ENCODE data around the gene BMP4. TPM values are rescaled to one million over a fixed set of nuclear protein-coding genes. Genes with fewer than 3 reads are reported as not detected.

Gene BMP4
- total and polyA plus RNA-seq, 2 donors (not counting 3 experiments of a cell fraction or from before 2014, with no cell fraction given): 238 to 311 TPM

GRCh38 chr14:53949201-53949600, 7.4 kb downstream of the BMP4 start:
- intact Hi-C loops (cut with micrococcal nuclease): no loop called here
- peak; percentile 59 for TF ChIP-seq POLR2A (IDR thresholded peaks at IDR 0.05; ENCODE audit: low read depth, low read length)
- TF ChIP-seq, protein P1, sequence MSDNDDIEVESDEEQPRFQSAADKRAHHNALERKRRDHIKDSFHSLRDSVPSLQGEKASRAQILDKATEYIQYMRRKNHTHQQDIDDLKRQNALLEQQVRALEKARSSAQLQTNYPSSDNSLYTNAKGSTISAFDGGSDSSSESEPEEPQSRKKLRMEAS (IDR thresholded peaks at IDR 0.05; ENCODE audit: insufficient read depth, insufficient read length): no peak
- Histone ChIP-seq H3K27ac (ENCODE audit: insufficient read depth, low read depth, low read length) (no peak overlapping the region), H3K79me2 (ENCODE audit: control insufficient read depth, insufficient read depth, low read length) (peaks cover 47% of the 10 kb centered on the region), H2AFZ (ENCODE audit: low read depth, low read length) (no peak overlapping the region), H3K36me3 (ENCODE audit: control insufficient read depth in 2 of 2, extremely low read depth in 1 of 2, insufficient read depth in 2 of 2, low read length in 2 of 2) (peaks cover 29 to 39% of the 10 kb centered on the region in 2 experiments), H3K27me3 (ENCODE audit: control insufficient read depth in 2 of 2, insufficient read depth in 2 of 2, low read length in 2 of 2) (no peaks in the 10 kb centered on the region), H3K9me3 (replicated peaks; ENCODE audit: control insufficient read depth, insufficient read depth, low read length) (no peaks in the 10 kb centered on the region), H3K4me1 (ENCODE audit: control insufficient read depth, extremely low read depth, insufficient read depth, low read length) (peaks cover 41% of the 10 kb centered on the region), H4K20me1 (replicated peaks; ENCODE audit: control insufficient read depth, extremely low read depth, insufficient read depth, low read length) (peaks cover 3% of the 10 kb centered on the region), H3K9me1 (replicated peaks; ENCODE audit: control insufficient read depth, extremely low read depth, insufficient read depth, low read length) (no peaks in the 10 kb centered on the region), H3K9ac (replicated peaks; ENCODE audit: extremely low read depth, insufficient read depth, low read length) (peak overlapping the region; percentile 31), H3K4me3 (replicated peaks in 1 of 3; ENCODE audit: insufficient read depth in 1 of 3, low read depth in 1 of 3, low read length in 3 of 3) (peak overlapping the region in 2 of 3 experiments; percentile 86 to 99), H3K4me2 (ENCODE audit: insufficient read depth, low read length) (peak overlapping the region; percentile 95)
- no peak for DNase-seq (ENCODE audit: low read depth, low spot score)
- ChIA-PET CTCF (no interaction called here), POLR2A (no interaction called here)
- BruUV-seq (replicated peaks): no TSS peak
- no peak for FAIRE-seq
- dilution Hi-C loops (cut with MboI; ENCODE audit: extremely low pct_ligation_motif_present, low sequenced_read_pairs): no loop called here

GRCh38 chr14:53948205-53948884, 8.3 kb downstream of the BMP4 start:
- no TSS peak for BruUV-seq (replicated peaks)
- POLR2A ChIA-PET: interaction anchor here (1.2 kb wide), 1 partner anchor 54 kb away, joined by 3 read pairs; no protein-coding TSS in a partner anchor

More at GRCh38 chr14:53948205-53948884, 8.3 kb downstream of the BMP4 start:
- no peaks in the 10 kb centered on the region for H3K9me1 ChIP-seq (replicated peaks; ENCODE audit: control insufficient read depth, extremely low read depth, insufficient read depth, low read length)
- CTCF ChIA-PET: interaction anchor here (1.0 to 1.6 kb wide), 5 partner anchors 10 to 408 kb away, joined by 3 to 6 read pairs (median 3); no protein-coding TSS in a partner anchor
- dilution Hi-C loops (cut with MboI; ENCODE audit: extremely low pct_ligation_motif_present, low sequenced_read_pairs): no loop called here
- no peak overlapping the region for H3K9ac ChIP-seq (replicated peaks; ENCODE audit: extremely low read depth, insufficient read depth, low read length)
- no peaks in the 10 kb centered on the region for H3K9me3 ChIP-seq (replicated peaks; ENCODE audit: control insufficient read depth, insufficient read depth, low read length)
- DNase-seq (ENCODE audit: low read depth, low spot score) (peak; percentile 43), FAIRE-seq (no peak)
- peaks cover 3% of the 10 kb centered on the region for H4K20me1 ChIP-seq (replicated peaks; ENCODE audit: control insufficient read depth, extremely low read depth, insufficient read depth, low read length)
- peak overlapping the region in 2 of 3 experiments; percentile 86 to 99 for H3K4me3 ChIP-seq (replicated peaks in 1 of 3; ENCODE audit: insufficient read depth in 1 of 3, low read depth in 1 of 3, low read length in 3 of 3)
- peak overlapping the region; percentile 95 for H3K4me2 ChIP-seq (ENCODE audit: insufficient read depth, low read length)
- intact Hi-C loops (cut with micrococcal nuclease): no loop called here
- H3K27me3 ChIP-seq (ENCODE audit: control insufficient read depth in 2 of 2, insufficient read depth in 2 of 2, low read length in 2 of 2): no peaks in the 10 kb centered on the region
- TF ChIP-seq CTCF (IDR thresholded peaks at IDR 0.05; ENCODE audit: extremely low read depth in 1 of 2, insufficient read depth in 1 of 2, low read depth in 1 of 2, low read length in 2 of 2) (no peak), POLR2A (IDR thresholded peaks at IDR 0.05; ENCODE audit: low read depth, low read length) (peak; percentile 70)
- H3K27ac ChIP-seq (ENCODE audit: insufficient read depth, low read depth, low read length): peak overlapping the region; percentile 32
- no peak overlapping the region for H2AFZ ChIP-seq (ENCODE audit: low read depth, low read length)
- H3K36me3 ChIP-seq (ENCODE audit: control insufficient read depth in 2 of 2, extremely low read depth in 1 of 2, insufficient read depth in 2 of 2, low read length in 2 of 2): peaks cover 29 to 39% of the 10 kb centered on the region in 2 experiments
- peaks cover 49% of the 10 kb centered on the region for H3K4me1 ChIP-seq (ENCODE audit: control insufficient read depth, extremely low read depth, insufficient read depth, low read length)
- peaks cover 40% of the 10 kb centered on the region for H3K79me2 ChIP-seq (ENCODE audit: control insufficient read depth, insufficient read depth, low read length)
